Transverse colon (tissue), 4 donors: ENCODE data around the gene NFIA.

ENCODE experiments used
- POLR2A ChIP-seq: fragments of 450-650 bp; IDR thresholded peaks from one replicate; pipeline ENCODE4 v1.6.1; 2016; ENCODE audit warnings: antibody characterized with exemption, mild to moderate bottlenecking, moderate library complexity
- POLR2AphosphoS5 ChIP-seq, 3 donors: sonication (generic); formaldehyde crosslinking; IDR thresholded peaks; one replicate each; pipeline ENCODE4 v1.6.1; 2016; ENCODE audit warnings: antibody characterized with exemption in 3 of 3
- TF ChIP-seq, protein P1 (sequence below), 5 experiments: fragments of 200-600 bp in 3 of 5; fragments of 450-650 bp in 2 of 5; sonication (generic) in 3 of 5; IDR thresholded peaks; 1 replicate in 2 of 5; 2 replicates in 3 of 5; pipeline ENCODE4 v1.5.1; 2016 to 2017; ENCODE audit warnings: antibody characterized with exemption in 5 of 5, inconsistent platforms in 3 of 5, mild to moderate bottlenecking in 2 of 5, moderate library complexity in 1 of 5

DNA sequence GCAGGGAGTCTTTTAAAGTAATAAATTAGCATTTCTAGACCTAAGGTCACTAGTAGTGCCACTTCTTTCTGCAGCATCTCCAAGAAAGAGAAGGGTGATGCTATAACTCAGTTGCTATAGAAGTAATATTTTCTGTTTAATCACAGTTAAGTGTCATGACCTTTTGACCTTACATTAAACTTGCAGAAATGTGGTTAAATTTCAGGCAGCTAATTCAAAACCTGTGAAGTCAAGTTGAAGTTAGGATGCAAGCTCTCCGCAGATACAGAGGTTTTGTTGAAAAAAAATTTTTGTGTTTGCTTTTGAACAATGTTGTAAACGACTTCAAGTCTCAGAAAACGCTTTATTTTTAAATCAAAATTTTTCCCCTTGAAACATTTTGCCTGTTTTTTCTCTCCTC is 193.9 kb downstream of the NFIA start:
- TF ChIP-seq, protein P1, sequence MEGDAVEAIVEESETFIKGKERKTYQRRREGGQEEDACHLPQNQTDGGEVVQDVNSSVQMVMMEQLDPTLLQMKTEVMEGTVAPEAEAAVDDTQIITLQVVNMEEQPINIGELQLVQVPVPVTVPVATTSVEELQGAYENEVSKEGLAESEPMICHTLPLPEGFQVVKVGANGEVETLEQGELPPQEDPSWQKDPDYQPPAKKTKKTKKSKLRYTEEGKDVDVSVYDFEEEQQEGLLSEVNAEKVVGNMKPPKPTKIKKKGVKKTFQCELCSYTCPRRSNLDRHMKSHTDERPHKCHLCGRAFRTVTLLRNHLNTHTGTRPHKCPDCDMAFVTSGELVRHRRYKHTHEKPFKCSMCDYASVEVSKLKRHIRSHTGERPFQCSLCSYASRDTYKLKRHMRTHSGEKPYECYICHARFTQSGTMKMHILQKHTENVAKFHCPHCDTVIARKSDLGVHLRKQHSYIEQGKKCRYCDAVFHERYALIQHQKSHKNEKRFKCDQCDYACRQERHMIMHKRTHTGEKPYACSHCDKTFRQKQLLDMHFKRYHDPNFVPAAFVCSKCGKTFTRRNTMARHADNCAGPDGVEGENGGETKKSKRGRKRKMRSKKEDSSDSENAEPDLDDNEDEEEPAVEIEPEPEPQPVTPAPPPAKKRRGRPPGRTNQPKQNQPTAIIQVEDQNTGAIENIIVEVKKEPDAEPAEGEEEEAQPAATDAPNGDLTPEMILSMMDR (IDR thresholded peaks at IDR 0.05) = no peak
- TF ChIP-seq POLR2AphosphoS5 (IDR thresholded peaks at IDR 0.05) (no peak), POLR2A (no peak)
